K562 (cell line): Measurements from ENCODE around the gene SKIDA1. TPM values are rescaled to one million over a fixed set of nuclear protein-coding genes. Genes with fewer than 3 reads are reported as not detected.

Experiments
- ATAC-seq: fragments of 200-7000 bp; cut with Tn5 transposase; 3 replicates; pipeline ENCODE4 v1.9.1; 2020; ENCODE audit warnings: moderate library complexity
- BruUV-seq: library from RNA; stranded (reverse); fragments of 400-500 nt; replicated peaks from 2 replicates; lab custom pipeline; 2021; lab: Mats Ljungman, UMichigan
- CTCF ChIA-PET: fragments of 300-600 bp; formaldehyde crosslinking; extraction: SDS; loops from one replicate; lab custom pipeline; 2021; ENCODE audit warnings: low intra/inter-chr PET ratio; lab: Yijun Ruan, JAX
- POLR2A ChIA-PET: fragments of 300-600, 350-650 bp; sonication (Branson Sonifier 250); formaldehyde crosslinking; extraction: SDS; loops from one replicate; lab custom pipeline; 2021; ENCODE audit warnings: antibody characterized with exemption, inconsistent platforms; lab: Yijun Ruan, JAX
- DNase-seq, 4 experiments: peaks; one replicate each; pipeline versions ENCODE4 v3.0.0 to v3.0.0-alpha.2; 2011 to 2018; ENCODE audit warnings: low spot score in 3 of 4, mixed read lengths in 3 of 4; ENCODE audit errors: extremely low read depth in 1 of 4
- FAIRE-seq: peaks from 2 replicates; lab custom pipeline; 2011; peaks lifted over from hg19 to GRCh38; lab: Jason Lieb, UNC
- H2AFZ ChIP-seq: 2 replicates; pipeline ENCODE4 v1.6.0; 2011; ENCODE audit warnings: low read depth, low read length, control low read depth, inconsistent platforms
- H3K27ac ChIP-seq: fragments of 200-600 bp; 3 replicates; pipeline ENCODE4 v1.8.0; 2011; ENCODE audit warnings: low read depth, mild to moderate bottlenecking, control low read depth, inconsistent platforms, low read length, moderate library complexity, mixed read lengths; ENCODE audit errors: extremely low read depth
- H3K27me3 ChIP-seq, 2 experiments: fragments of 300-600 bp in 1 of 2; 2 replicates in 1 of 2; 3 replicates in 1 of 2; pipeline versions ENCODE4 v1.6.0 to v1.8.0; 2011; ENCODE audit warnings: inconsistent platforms in 2 of 2, low read length in 2 of 2, mild to moderate bottlenecking in 1 of 2, mixed read lengths in 1 of 2, moderate library complexity in 1 of 2; ENCODE audit not compliant: control insufficient read depth in 2 of 2, insufficient read depth in 2 of 2
- H3K36me3 ChIP-seq: fragments of 300-600 bp; 3 replicates; pipeline ENCODE4 v1.8.0; 2011; ENCODE audit warnings: mild to moderate bottlenecking, low read length, inconsistent platforms; ENCODE audit not compliant: control insufficient read depth, insufficient read depth
- H3K4me1 ChIP-seq, 2 experiments: fragments of 200-600 bp in 1 of 2; replicated peaks in 1 of 2; 2 replicates in 1 of 2; 3 replicates in 1 of 2; pipeline versions ENCODE4 v1.5.1 to v1.8.0; 2011; ENCODE audit warnings: inconsistent platforms in 2 of 2, low read length in 2 of 2, mild to moderate bottlenecking in 1 of 2, mixed read lengths in 1 of 2, moderate library complexity in 1 of 2; ENCODE audit not compliant: control insufficient read depth in 2 of 2, insufficient read depth in 2 of 2
- H3K4me2 ChIP-seq: 2 replicates; pipeline ENCODE4 v1.6.1; 2011; ENCODE audit warnings: low read length, control low read depth, inconsistent platforms, mixed read lengths; ENCODE audit not compliant: insufficient read depth
- H3K4me3 ChIP-seq: fragments of 200-600 bp; sonication (generic), shearing (Covaris generic); 2 replicates; pipeline ENCODE4 v1.5.1; 2016; ENCODE audit warnings: control low read depth, inconsistent platforms
- H3K79me2 ChIP-seq: fragments of 200-600 bp; 3 replicates; pipeline ENCODE4 v1.8.0; 2011; ENCODE audit warnings: low read length, inconsistent platforms; ENCODE audit not compliant: control insufficient read depth, insufficient read depth
- H3K9ac ChIP-seq, 2 experiments: 2 replicates each; pipeline versions ENCODE4 v1.6.0 to v1.6.1; 2011; ENCODE audit warnings: low read depth in 2 of 2, low read length in 2 of 2, control low read depth in 1 of 2, inconsistent platforms in 1 of 2, mild to moderate bottlenecking in 1 of 2, mixed read lengths in 1 of 2; ENCODE audit not compliant: insufficient read depth in 1 of 2
- H3K9me1 ChIP-seq: one replicate; pipeline ENCODE4 v1.6.0; 2011; ENCODE audit warnings: inconsistent platforms, mild to moderate bottlenecking, low read length, moderate library complexity; ENCODE audit not compliant: control insufficient read depth, insufficient read depth
- H3K9me3 ChIP-seq: replicated peaks from 2 replicates; pipeline ENCODE4 v1.5.1; 2011; ENCODE audit warnings: low read depth, low read length, inconsistent platforms; ENCODE audit not compliant: control insufficient read depth, insufficient read depth
- H4K20me1 ChIP-seq: replicated peaks from 2 replicates; pipeline ENCODE4 v1.6.1; 2011; ENCODE audit warnings: low read length, inconsistent platforms, mixed read lengths; ENCODE audit not compliant: control insufficient read depth, insufficient read depth
- AFF4 ChIP-seq: sonication (generic); formaldehyde crosslinking; IDR thresholded peaks from 2 replicates; pipeline ENCODE4 v1.8.0; 2023; ENCODE audit warnings: mild to moderate bottlenecking, missing genetic modification reagents
- EP300 ChIP-seq: IDR thresholded peaks from 2 replicates; pipeline ENCODE4 v1.6.1; 2012; ENCODE audit warnings: low read length, improper control_type of control experiment
- GABPA ChIP-seq: fragments of 200-800 bp; sonication (Bioruptor generic); conservative IDR thresholded peaks from 2 replicates; pipeline ENCODE4 v1.6.1; 2016; ENCODE audit warnings: low read depth, missing genetic modification characterization, missing compliant biosample characterization
- LEF1 ChIP-seq: fragments of 450-650 bp; IDR thresholded peaks from 2 replicates; pipeline ENCODE4 v1.6.1; 2016; ENCODE audit warnings: mild to moderate bottlenecking
- MEF2A ChIP-seq: IDR thresholded peaks from 2 replicates; pipeline ENCODE4 v1.6.1; 2011; ENCODE audit warnings: low read depth, mild to moderate bottlenecking, low read length, moderate library complexity; ENCODE audit not compliant: control insufficient read depth
- NFE2L1 ChIP-seq: fragments of 450-650 bp; IDR thresholded peaks from 2 replicates; pipeline ENCODE4 v1.6.1; 2016; ENCODE audit warnings: missing genetic modification characterization, low read depth, mild to moderate bottlenecking, missing compliant biosample characterization, moderate library complexity, borderline replicate concordance
- NR4A1 ChIP-seq, 2 experiments: fragments of 250-450 bp in 1 of 2; fragments of 450-650 bp in 1 of 2; sonication (Bioruptor Pico) in 1 of 2; IDR thresholded peaks; 2 replicates each; pipeline versions ENCODE4 v1.4.0 to v1.6.1; 2016 to 2020; ENCODE audit warnings: mild to moderate bottlenecking in 2 of 2, missing compliant biosample characterization in 1 of 2, missing genetic modification characterization in 1 of 2, moderate library complexity in 1 of 2
- PHF8 ChIP-seq: fragments of 200-600 bp; sonication (generic); IDR thresholded peaks from 2 replicates; pipeline ENCODE4 v1.6.1; 2012; ENCODE audit warnings: mixed run types, mild to moderate bottlenecking, inconsistent platforms, low read length, moderate library complexity, borderline replicate concordance
- POLR2AphosphoS5 ChIP-seq: IDR thresholded peaks from 2 replicates; pipeline ENCODE4 v1.6.1; 2011; ENCODE audit warnings: mild to moderate bottlenecking, low read depth, low read length, moderate library complexity; ENCODE audit not compliant: control insufficient read depth, insufficient read depth
- RBM34 ChIP-seq: fragments of 200-400 bp; formaldehyde crosslinking; IDR thresholded peaks from 2 replicates; pipeline ENCODE4 v1.6.1; 2018; ENCODE audit warnings: low read length, borderline replicate concordance; ENCODE audit not compliant: insufficient read depth
- SP1 ChIP-seq: sonication (generic); formaldehyde crosslinking; IDR thresholded peaks from 2 replicates; pipeline ENCODE4 v1.8.1; 2022; ENCODE audit warnings: mild to moderate bottlenecking, missing genetic modification reagents
- SPI1 ChIP-seq: IDR thresholded peaks from 2 replicates; pipeline ENCODE4 v1.6.1; 2011; ENCODE audit warnings: low read depth, low read length, control low read depth, borderline replicate concordance
- ZC3H8 ChIP-seq: fragments of 450-650 bp; IDR thresholded peaks from 2 replicates; pipeline ENCODE4 v1.6.1; 2017
- ZNF134 ChIP-seq: fragments of 250-450 bp; sonication (Bioruptor Pico); conservative IDR thresholded peaks from 2 replicates; pipeline ENCODE4 v1.4.0; 2020
- ZNF274 ChIP-seq: IDR thresholded peaks from 2 replicates; pipeline ENCODE4 v1.6.1; 2011; ENCODE audit warnings: low read depth, mild to moderate bottlenecking, low read length, moderate library complexity, borderline replicate concordance
- ZNF431 ChIP-seq: sonication (generic); formaldehyde crosslinking; IDR thresholded peaks from 2 replicates; pipeline ENCODE4 v1.8.0; 2022; ENCODE audit warnings: mild to moderate bottlenecking, missing genetic modification reagents
- WGBS: fragments of 100-300 bp; shearing (Covaris generic); methylation state at CpG from one replicate; pipeline ENCODE4 v1.1.6; 2016; ENCODE audit warnings: low coverage, mixed read lengths; ENCODE audit not compliant: insufficient coverage; ENCODE audit errors: missing lambda C conversion rate; 5-methylcytosine and 5-hydroxymethylcytosine counted together
- in situ Hi-C: fragments of 300-500 bp; cut with MboI; formaldehyde crosslinking; loops from 4 replicates; pipeline ENCODE4 v1.15.0; 2018; ENCODE audit warnings: inconsistent platforms, mixed read lengths
- intact Hi-C: fragments of 100-400 bp; cut with micrococcal nuclease; formaldehyde crosslinking; loops from 2 replicates; pipeline ENCODE4 v1.14.2; 2022
- polyA plus RNA-seq, 8 experiments: library from polyadenylated mRNA; depleted of rRNA in 4 of 8; stranded (reverse) in 5 of 8; unstranded in 3 of 8; fragments of >200 nt; fragmentation: Nextera tagmentation in 2 of 8; fragmentation: Illumina TruSeq in 1 of 8; extraction: Ambion mirVana in 2 of 8; extraction: Trizol in 1 of 8; gene quantifications; 2 replicates each; pipeline versions ENCODE4 v1.2.1 to v1.2.3, GENCODE V29; 2011 to 2014; ENCODE audit warnings: inconsistent platforms in 1 of 8, missing spikeins in 1 of 8
- total RNA-seq, 7 experiments: library from RNA; depleted of rRNA in 6 of 7; stranded (reverse); fragments of >200 nt in 6 of 7; fragmentation: Illumina TruSeq in 2 of 7; extraction: Trizol in 2 of 7; gene quantifications; 2 replicates each; pipeline versions ENCODE4 v1.2.1 to v1.2.3, GENCODE V29; 2011 to 2021; ENCODE audit warnings: low replicate concordance in 1 of 7

SKIDA1 gene
- total and polyA plus RNA-seq, 9 of the 15 experiments (the other 6 are each of a cell fraction or from before 2014, with no cell fraction given): 0.05 to 1.1 (median 0.42) TPM

DNA sequence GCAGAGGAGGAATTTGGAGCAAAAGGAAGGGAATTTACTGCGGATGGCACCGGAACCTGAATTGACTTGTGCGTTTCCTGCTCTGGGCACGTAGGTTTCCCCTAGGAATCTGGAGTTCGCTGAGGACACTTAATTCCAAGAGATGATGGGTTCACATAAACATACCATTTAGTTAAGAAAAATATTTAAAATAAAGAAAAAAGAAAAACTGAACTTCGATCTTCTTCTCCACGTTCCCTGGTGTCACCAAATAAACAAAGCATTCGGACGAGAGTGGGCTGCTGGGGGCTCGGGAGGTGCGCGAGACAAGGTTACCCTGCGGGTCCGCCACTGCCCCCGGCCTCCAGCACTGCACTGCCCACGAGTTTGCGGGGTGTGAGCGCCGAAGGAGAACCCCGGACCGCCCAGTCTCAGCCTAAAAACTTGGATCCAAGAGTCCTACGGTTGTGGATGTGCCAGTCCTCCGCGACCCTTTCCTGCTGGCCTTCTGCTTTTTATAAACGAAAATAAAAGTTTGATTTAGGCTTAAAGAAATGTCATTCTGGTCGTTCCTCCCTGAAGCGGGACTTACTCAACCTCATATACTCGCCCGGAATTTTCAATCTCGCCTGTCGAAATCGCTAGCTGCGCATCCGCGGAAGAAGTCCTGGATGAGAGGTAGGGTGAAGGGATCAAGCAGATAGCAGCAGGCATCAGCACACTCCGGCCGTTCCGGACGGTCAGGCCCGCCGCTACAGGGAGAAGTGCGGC, 30.3 kb downstream of the SKIDA1 start:
- Histone ChIP-seq H3K9me3 (no peaks in the 10 kb centered on the region; the same call in 1 of the 2 replicates), H3K4me1 (peaks cover 0 to 38% of the 10 kb centered on the region in 2 experiments; a peak in 2 of 5 replicates), H3K9me1 (no peaks in the 10 kb centered on the region), H3K4me3 (peak overlapping the region; percentile 71), H3K79me2 (no peaks in the 10 kb centered on the region), H4K20me1 (no peaks in the 10 kb centered on the region), H3K4me2 (peak overlapping the region; percentile 95), H3K27me3 (no peaks in the 10 kb centered on the region), H3K36me3 (no peaks in the 10 kb centered on the region), H3K9ac (peak overlapping the region; percentile 72 to 94; a peak in 3 of 4 replicates), H3K27ac (no peak overlapping the region), H2AFZ (peak overlapping the region; percentile 93)
- DNase-seq: no peak
- TSS peak; percentile 48 for BruUV-seq
- CTCF ChIA-PET: interaction anchor here (0.7 to 2.8 kb wide), 3 partner anchors 237 to 475 kb away, joined by 3 to 15 read pairs (median 4); no protein-coding TSS in a partner anchor
- FAIRE-seq: no peak
- POLR2A ChIA-PET: interaction anchor here (0.6 to 2.1 kb wide), 6 partner anchors 31 to 1386 kb away, joined by 3 to 14 read pairs (median 3); partner anchors contain the start of gene SKIDA1
- WGBS: 32% methylated on average over 42 of the region's 42 CpGs
- no peak for ATAC-seq
- in situ Hi-C loops (loop anchor here (25.0 kb wide), 1 partner anchor 442 kb away; no protein-coding TSS in a partner anchor), intact Hi-C loops (loop anchor here (5.0 to 10.0 kb wide), 3 partner anchors 37 to 457 kb away; partner anchors contain the start of gene MLLT10)
- no peak for TF ChIP-seq LEF1
- no peak for TF ChIP-seq ZC3H8
- no peak for TF ChIP-seq RBM34
- TF ChIP-seq MEF2A: no peak
- TF ChIP-seq SP1 (CRISPR knock-in tag): no peak
- no peak for TF ChIP-seq ZNF274
- no peak for TF ChIP-seq PHF8
- TF ChIP-seq ZNF431 (CRISPR knock-in tag): 0 out of 2 replicates have a peak, but pooled peaks have one; percentile 38
- TF ChIP-seq SPI1: no peak
- no peak for TF ChIP-seq AFF4 (CRISPR knock-in tag)
- TF ChIP-seq ZNF134: no peak
- TF ChIP-seq NFE2L1 (tag): no peak
- TF ChIP-seq POLR2AphosphoS5: no peak
- TF ChIP-seq GABPA (tag): 0 out of 2 replicates have a peak, but pooled peaks have one; percentile 9
- no peak for TF ChIP-seq NR4A1 (CRISPR knock-in tag; IDR thresholded peaks at IDR 0.05)
- TF ChIP-seq NR4A1 (tag; IDR thresholded peaks at IDR 0.05): no peak
- no peak for TF ChIP-seq EP300
